Panc1 (cell line): ENCODE data around the gene IGSF9. TPM values are rescaled to one million over a fixed set of nuclear protein-coding genes. Genes with fewer than 3 reads are reported as not detected.

Source experiments
- ATAC-seq: fragments of 200-7000 bp; cut with Tn5 transposase; 2 replicates; pipeline ENCODE4 v1.9.1; 2020; ENCODE audit warnings: mild to moderate bottlenecking, moderate library complexity
- BruUV-seq: library from RNA; stranded (reverse); fragments of 400-500 nt; replicated peaks from 2 replicates; lab custom pipeline; 2021; lab: Mats Ljungman, UMichigan
- CTCF ChIA-PET: fragments of 300-600 bp; sonication (Branson Sonifier 250); formaldehyde crosslinking; loops from one replicate; lab custom pipeline; 2022; ENCODE audit warnings: antibody characterized with exemption; lab: Charles Lee
- POLR2A ChIA-PET: fragments of 300-600 bp; sonication (Branson Sonifier 250); formaldehyde crosslinking; loops from one replicate; lab custom pipeline; 2022; ENCODE audit warnings: antibody characterized with exemption; lab: Charles Lee
- DNase-seq: peaks from one replicate; pipeline ENCODE4 v3.0.0-alpha.2; 2010; ENCODE audit warnings: low read depth, low spot score
- H3K27ac ChIP-seq: 2 replicates; pipeline ENCODE4 v1.5.1; 2011; ENCODE audit warnings: mild to moderate bottlenecking, low read length, inconsistent platforms
- H3K27me3 ChIP-seq: fragments of 200-500 bp; sonication (Bioruptor generic); 2 replicates; pipeline ENCODE4 v1.6.0; 2014; ENCODE audit warnings: low read length, inconsistent platforms; ENCODE audit not compliant: control insufficient read depth, insufficient read depth
- H3K36me3 ChIP-seq: fragments of 200-500 bp; sonication (Bioruptor generic); 2 replicates; pipeline ENCODE4 v1.5.1; 2014; ENCODE audit warnings: inconsistent platforms, mild to moderate bottlenecking, low read length, moderate library complexity; ENCODE audit not compliant: control insufficient read depth, insufficient read depth
- H3K4me1 ChIP-seq: 2 replicates; pipeline ENCODE4 v1.5.1; 2011; ENCODE audit warnings: inconsistent platforms, mild to moderate bottlenecking, low read length, moderate library complexity; ENCODE audit not compliant: control insufficient read depth, insufficient read depth
- H3K4me3 ChIP-seq, 2 experiments: 2 replicates each; pipeline ENCODE4 v1.5.1; 2011 to 2012; ENCODE audit warnings: low read depth in 2 of 2, low read length in 2 of 2, mild to moderate bottlenecking in 2 of 2, inconsistent platforms in 1 of 2, moderate library complexity in 1 of 2
- H3K9me3 ChIP-seq: fragments of 200-500 bp; sonication (Bioruptor generic); 2 replicates; pipeline ENCODE4 v1.5.1; 2014; ENCODE audit warnings: low read depth, mild to moderate bottlenecking, inconsistent platforms, low read length, moderate library complexity; ENCODE audit not compliant: control insufficient read depth, insufficient read depth
- POLR2AphosphoS5 ChIP-seq: IDR thresholded peaks from 2 replicates; pipeline ENCODE4 v1.6.1; 2012; ENCODE audit warnings: mild to moderate bottlenecking, low read depth, low read length, moderate library complexity
- REST ChIP-seq, 2 experiments: IDR thresholded peaks; 2 replicates each; pipeline ENCODE4 v1.6.1; 2011 to 2012; ENCODE audit warnings: low read depth in 2 of 2, control low read depth in 1 of 2, low read length in 1 of 2, mild to moderate bottlenecking in 1 of 2, moderate library complexity in 1 of 2; ENCODE audit not compliant: insufficient read depth in 1 of 2
- SIN3A ChIP-seq: IDR thresholded peaks from 2 replicates; pipeline ENCODE4 v1.6.1; 2012; ENCODE audit warnings: low read depth, mild to moderate bottlenecking, low read length, moderate library complexity, borderline replicate concordance; ENCODE audit not compliant: insufficient read depth
- in situ Hi-C: cut with HindIII; loops from 2 replicates; pipeline ENCODE4 v1.10.0; 2016; ENCODE audit warnings: low sequenced_read_pairs, low pct_unique_long_range_greater_than_20kb
- intact Hi-C: fragments of 100-400 bp; cut with micrococcal nuclease; formaldehyde crosslinking; loops from one replicate; pipeline ENCODE4 v1.10.0; 2022; ENCODE audit not compliant: unreplicated experiment
- total RNA-seq: library from RNA; stranded (reverse); gene quantifications from one replicate; pipeline ENCODE4 v1.2.1, GENCODE V29; 2021; ENCODE audit not compliant: unreplicated experiment
- TF ChIP-seq, protein P1 (sequence below): fragments of 450-650 bp; IDR thresholded peaks from 2 replicates; pipeline ENCODE4 v1.5.1; 2017; ENCODE audit warnings: mild to moderate bottlenecking

IGSF9 gene
- total RNA-seq, 1 experiment from 2014 or later, result 0.51 TPM

DNA sequence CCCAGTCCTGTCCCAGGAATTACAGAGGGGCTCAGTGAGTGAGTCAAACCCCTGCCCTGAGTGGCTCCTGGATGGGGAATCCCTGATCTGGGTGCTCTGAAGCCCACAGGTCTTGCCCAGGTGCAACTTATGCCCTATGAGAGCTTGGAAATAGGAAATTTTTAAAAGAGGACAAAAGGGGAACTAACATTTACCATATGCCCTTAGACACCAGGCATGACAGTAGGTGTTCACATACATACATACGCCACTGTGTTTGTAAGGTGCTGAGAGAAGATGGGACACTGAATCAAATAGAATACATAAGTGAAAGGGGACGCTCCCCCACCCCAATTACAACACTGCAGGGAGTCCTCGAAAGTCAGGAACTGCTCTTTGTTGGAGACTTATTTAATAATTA, 46.9 kb downstream of the IGSF9 start:
- intact Hi-C loops (loop anchor here (10.0 kb wide), 1 partner anchor 734 kb away; no protein-coding TSS in a partner anchor), in situ Hi-C loops (no loop called here)
- TF ChIP-seq, protein P1, sequence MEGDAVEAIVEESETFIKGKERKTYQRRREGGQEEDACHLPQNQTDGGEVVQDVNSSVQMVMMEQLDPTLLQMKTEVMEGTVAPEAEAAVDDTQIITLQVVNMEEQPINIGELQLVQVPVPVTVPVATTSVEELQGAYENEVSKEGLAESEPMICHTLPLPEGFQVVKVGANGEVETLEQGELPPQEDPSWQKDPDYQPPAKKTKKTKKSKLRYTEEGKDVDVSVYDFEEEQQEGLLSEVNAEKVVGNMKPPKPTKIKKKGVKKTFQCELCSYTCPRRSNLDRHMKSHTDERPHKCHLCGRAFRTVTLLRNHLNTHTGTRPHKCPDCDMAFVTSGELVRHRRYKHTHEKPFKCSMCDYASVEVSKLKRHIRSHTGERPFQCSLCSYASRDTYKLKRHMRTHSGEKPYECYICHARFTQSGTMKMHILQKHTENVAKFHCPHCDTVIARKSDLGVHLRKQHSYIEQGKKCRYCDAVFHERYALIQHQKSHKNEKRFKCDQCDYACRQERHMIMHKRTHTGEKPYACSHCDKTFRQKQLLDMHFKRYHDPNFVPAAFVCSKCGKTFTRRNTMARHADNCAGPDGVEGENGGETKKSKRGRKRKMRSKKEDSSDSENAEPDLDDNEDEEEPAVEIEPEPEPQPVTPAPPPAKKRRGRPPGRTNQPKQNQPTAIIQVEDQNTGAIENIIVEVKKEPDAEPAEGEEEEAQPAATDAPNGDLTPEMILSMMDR, result no peak
- no peak for TF ChIP-seq REST (IDR thresholded peaks at IDR 0.05; ENCODE audit: insufficient read depth in 1 of 2, low read depth in 2 of 2, low read length in 1 of 2)
- no peak for TF ChIP-seq SIN3A
- no peak for DNase-seq
- POLR2A ChIA-PET, result no interaction called here
- ATAC-seq, result no peak
- H3K9me3 ChIP-seq, result no peaks in the 10 kb centered on the region
- H3K4me3 ChIP-seq, result no peak overlapping the region
- no TSS peak for BruUV-seq
- CTCF ChIA-PET, result no interaction called here
- no peaks in the 10 kb centered on the region for H3K4me1 ChIP-seq
- H3K27ac ChIP-seq, result no peak overlapping the region
- no peaks in the 10 kb centered on the region for H3K36me3 ChIP-seq
- H3K27me3 ChIP-seq, result no peaks in the 10 kb centered on the region

DNA sequence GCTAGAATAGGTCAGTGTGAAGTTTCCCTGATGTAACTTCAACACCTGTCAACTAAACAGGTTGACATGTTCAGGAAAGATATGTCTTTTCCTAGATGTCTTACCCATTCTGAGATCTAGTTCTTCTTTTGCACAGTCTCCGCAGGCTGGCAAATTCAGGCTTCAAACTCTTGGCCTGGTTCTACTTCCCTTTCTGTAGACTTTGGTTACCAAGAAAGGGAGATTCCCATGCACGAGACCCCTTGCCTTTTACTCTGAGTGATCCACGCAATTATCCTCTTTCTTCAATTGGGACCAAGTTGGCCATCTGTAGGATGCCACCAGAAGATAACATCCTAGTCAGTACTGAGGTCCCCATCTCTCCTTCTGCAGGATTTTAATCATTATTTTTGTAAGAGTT, 47.5 kb downstream of the IGSF9 start:
- H3K27ac ChIP-seq, result no peak overlapping the region
- POLR2A ChIA-PET, result no interaction called here
- H3K4me1 ChIP-seq, result no peaks in the 10 kb centered on the region
- intact Hi-C loops (loop anchor here (10.0 kb wide), 1 partner anchor 733 kb away; no protein-coding TSS in a partner anchor), in situ Hi-C loops (no loop called here)
- ATAC-seq, result no peak
- no peak overlapping the region for H3K4me3 ChIP-seq
- no peak for DNase-seq
- CTCF ChIA-PET, result no interaction called here
- no TSS peak for BruUV-seq
- no peaks in the 10 kb centered on the region for H3K36me3 ChIP-seq
- no peaks in the 10 kb centered on the region for H3K9me3 ChIP-seq
- TF ChIP-seq POLR2AphosphoS5 (no peak), REST (IDR thresholded peaks at IDR 0.05; ENCODE audit: insufficient read depth in 1 of 2, low read depth in 2 of 2, low read length in 1 of 2) (no peak), SIN3A (no peak)
- H3K27me3 ChIP-seq, result no peaks in the 10 kb centered on the region
